ENCODE measurements around the gene BTBD17.

GRCh38 chr17:74357466-74357809 is 4.2 kb downstream of the BTBD17 start:
- TF ChIP-seq CTCF (IDR thresholded peaks at IDR 0.05) = no peak
- TF ChIP-seq EP300 (IDR thresholded peaks at IDR 0.05) = no peak
- TF ChIP-seq POLR2A (IDR thresholded peaks at IDR 0.05) = no peak
